Transverse colon (tissue), 4 donors: Measurements from ENCODE around the gene NAA15.

ENCODE experiments used
- CTCF ChIP-seq, 5 experiments: fragments of 200-600 bp in 3 of 5; fragments of 450-650 bp in 2 of 5; sonication (generic) in 3 of 5; IDR thresholded peaks; 1 replicate in 2 of 5; 2 replicates in 3 of 5; pipeline ENCODE4 v1.5.1; 2016 to 2017; ENCODE audit warnings: antibody characterized with exemption in 5 of 5, inconsistent platforms in 3 of 5, mild to moderate bottlenecking in 2 of 5, moderate library complexity in 1 of 5
- EP300 ChIP-seq: sonication (generic); formaldehyde crosslinking; IDR thresholded peaks from one replicate; pipeline ENCODE4 v1.6.1; 2017; ENCODE audit warnings: antibody characterized with exemption, low read depth
- POLR2A ChIP-seq: fragments of 450-650 bp; IDR thresholded peaks from one replicate; pipeline ENCODE4 v1.6.1; 2016; ENCODE audit warnings: antibody characterized with exemption, mild to moderate bottlenecking, moderate library complexity
- POLR2AphosphoS5 ChIP-seq, 3 donors: sonication (generic); formaldehyde crosslinking; IDR thresholded peaks; one replicate each; pipeline ENCODE4 v1.6.1; 2016; ENCODE audit warnings: antibody characterized with exemption in 3 of 3

- TF ChIP-seq CTCF (IDR thresholded peaks at IDR 0.05), result no peak
- no peak for TF ChIP-seq POLR2A
- no peak for TF ChIP-seq POLR2AphosphoS5 (IDR thresholded peaks at IDR 0.05)
- no peak for TF ChIP-seq EP300
Observed at GRCh38 chr4:139329665-139330200, 28.4 kb downstream of the NAA15 start.
